ENCODE results near the gene SIVA1. TPM values are rescaled to one million over a fixed set of nuclear protein-coding genes. Genes with fewer than 3 reads are reported as not detected.
"Not testable (repeated sequence)": the region's sequence is repeated elsewhere in the genome, so short reads cannot be mapped to it uniquely, and the experiment has no call there.

The SIVA1 gene
- total and polyA plus RNA-seq, 9 of the 15 experiments (the other 6 are each of a cell fraction or from before 2014, with no cell fraction given): 4.2 to 186 (median 54.2) TPM

DNA sequence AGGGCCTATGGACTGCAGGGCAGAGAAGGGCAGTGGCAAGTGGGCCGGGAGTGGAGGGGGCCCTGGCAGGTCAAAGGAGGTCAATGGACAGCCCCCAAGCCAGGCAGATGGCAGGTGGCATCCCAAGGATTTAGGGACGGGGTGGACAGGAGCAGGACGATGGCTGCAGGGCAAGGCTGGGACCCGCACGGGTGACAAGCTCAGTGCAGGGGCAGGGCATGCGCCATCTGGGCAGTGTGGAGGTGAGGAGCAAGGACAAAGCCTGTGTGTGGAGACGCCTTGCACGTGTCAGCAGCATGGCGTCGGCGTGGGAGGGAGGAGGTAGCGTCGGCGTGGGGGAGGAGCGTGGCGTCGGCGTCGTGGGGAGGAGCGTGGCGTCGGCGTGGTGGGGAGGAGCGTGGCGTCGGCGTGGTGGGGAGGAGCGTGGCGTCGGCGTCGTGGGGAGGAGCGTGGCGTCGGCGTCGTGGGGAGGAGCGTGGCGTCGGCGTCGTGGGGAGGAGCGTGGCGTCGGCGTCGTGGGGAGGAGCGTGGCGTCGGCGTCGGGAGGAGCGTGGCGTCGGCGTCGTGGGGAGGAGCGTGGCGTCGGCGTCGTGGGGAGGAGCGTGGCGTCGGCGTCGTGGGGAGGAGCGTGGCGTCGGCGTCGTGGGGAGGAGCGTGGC is 23.6 kb upstream of the SIVA1 start (continued):
- TF ChIP-seq FIP1L1 (IDR thresholded peaks at IDR 0.05; ENCODE audit: low read depth, low read length, poor library complexity, severe bottlenecking) (peak; percentile 46), FOXA3 (CRISPR knock-in tag; conservative IDR thresholded peaks at IDR 0.05 in 1 of 2, IDR thresholded peaks at IDR 0.05 in 1 of 2) (peak in 1 of 2 experiments; percentile 74; a peak in 1 of 4 replicates), PTBP1 (IDR thresholded peaks at IDR 0.05; ENCODE audit: low read depth, low read length) (0 out of 2 replicates have a peak, but pooled peaks have one; percentile 17), JUN (CRISPR knock-in tag; IDR thresholded peaks at IDR 0.05; ENCODE audit: borderline replicate concordance) (0 out of 2 replicates have a peak, but pooled peaks have one; percentile 39), POLR2A (conservative IDR thresholded peaks at IDR 0.05) (peak; percentile 39; the same call in 1 of the 2 replicates), FOXM1 (CRISPR knock-in tag; IDR thresholded peaks at IDR 0.05; ENCODE audit: low read depth) (peak; percentile 88; the same call in 1 of the 2 replicates), KAT7 (CRISPR knock-in tag; IDR thresholded peaks at IDR 0.05; ENCODE audit: borderline replicate concordance) (0 out of 2 replicates have a peak, but pooled peaks have one; percentile 69), ELF4 (CRISPR knock-in tag; IDR thresholded peaks at IDR 0.05) (0 out of 2 replicates have a peak, but pooled peaks have one; percentile 10), EP400 (IDR thresholded peaks at IDR 0.05) (peak; percentile 94), SP1 (CRISPR knock-in tag; IDR thresholded peaks at IDR 0.05) (peak; percentile 71), FOXK2 (conservative IDR thresholded peaks at IDR 0.05 in 1 of 2, IDR thresholded peaks at IDR 0.05 in 1 of 2; ENCODE audit: low read depth in 2 of 2) (0 out of 4 replicates have a peak, but pooled peaks of 1 of the 2 experiments have one; percentile 11), BHLHE40 (IDR thresholded peaks at IDR 0.05; ENCODE audit: low read length) (peak; percentile 96), TCF7 (IDR thresholded peaks at IDR 0.05; ENCODE audit: borderline replicate concordance) (0 out of 2 replicates have a peak, but pooled peaks have one; percentile 3)
- TF ChIP-seq JUN (IDR thresholded peaks at IDR 0.05; ENCODE audit: borderline replicate concordance, low read depth, low read length); FOXM1 (IDR thresholded peaks at IDR 0.05; ENCODE audit: low read depth): not testable (repeated sequence)
- TF ChIP-seq, protein P1, sequence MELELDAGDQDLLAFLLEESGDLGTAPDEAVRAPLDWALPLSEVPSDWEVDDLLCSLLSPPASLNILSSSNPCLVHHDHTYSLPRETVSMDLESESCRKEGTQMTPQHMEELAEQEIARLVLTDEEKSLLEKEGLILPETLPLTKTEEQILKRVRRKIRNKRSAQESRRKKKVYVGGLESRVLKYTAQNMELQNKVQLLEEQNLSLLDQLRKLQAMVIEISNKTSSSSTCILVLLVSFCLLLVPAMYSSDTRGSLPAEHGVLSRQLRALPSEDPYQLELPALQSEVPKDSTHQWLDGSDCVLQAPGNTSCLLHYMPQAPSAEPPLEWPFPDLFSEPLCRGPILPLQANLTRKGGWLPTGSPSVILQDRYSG (tag; conservative IDR thresholded peaks at IDR 0.05; ENCODE audit: low read depth): peak; percentile 81; the same call in 1 of the 2 replicates
- TF ChIP-seq, protein P2, sequence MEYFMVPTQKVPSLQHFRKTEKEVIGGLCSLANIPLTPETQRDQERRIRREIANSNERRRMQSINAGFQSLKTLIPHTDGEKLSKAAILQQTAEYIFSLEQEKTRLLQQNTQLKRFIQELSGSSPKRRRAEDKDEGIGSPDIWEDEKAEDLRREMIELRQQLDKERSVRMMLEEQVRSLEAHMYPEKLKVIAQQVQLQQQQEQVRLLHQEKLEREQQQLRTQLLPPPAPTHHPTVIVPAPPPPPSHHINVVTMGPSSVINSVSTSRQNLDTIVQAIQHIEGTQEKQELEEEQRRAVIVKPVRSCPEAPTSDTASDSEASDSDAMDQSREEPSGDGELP (CRISPR knock-in tag; IDR thresholded peaks at IDR 0.05; ENCODE audit: borderline replicate concordance): peak; percentile 87
- TF ChIP-seq, protein P3, sequence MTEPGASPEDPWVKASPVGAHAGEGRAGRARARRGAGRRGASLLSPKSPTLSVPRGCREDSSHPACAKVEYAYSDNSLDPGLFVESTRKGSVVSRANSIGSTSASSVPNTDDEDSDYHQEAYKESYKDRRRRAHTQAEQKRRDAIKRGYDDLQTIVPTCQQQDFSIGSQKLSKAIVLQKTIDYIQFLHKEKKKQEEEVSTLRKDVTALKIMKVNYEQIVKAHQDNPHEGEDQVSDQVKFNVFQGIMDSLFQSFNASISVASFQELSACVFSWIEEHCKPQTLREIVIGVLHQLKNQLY (CRISPR knock-in tag; conservative IDR thresholded peaks at IDR 0.05): peak; percentile 93 to 99
- TF ChIP-seq, protein P4, sequence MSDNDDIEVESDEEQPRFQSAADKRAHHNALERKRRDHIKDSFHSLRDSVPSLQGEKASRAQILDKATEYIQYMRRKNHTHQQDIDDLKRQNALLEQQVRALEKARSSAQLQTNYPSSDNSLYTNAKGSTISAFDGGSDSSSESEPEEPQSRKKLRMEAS (CRISPR knock-in tag; IDR thresholded peaks at IDR 0.05): peak; percentile 99
- TF ChIP-seq, protein P5, sequence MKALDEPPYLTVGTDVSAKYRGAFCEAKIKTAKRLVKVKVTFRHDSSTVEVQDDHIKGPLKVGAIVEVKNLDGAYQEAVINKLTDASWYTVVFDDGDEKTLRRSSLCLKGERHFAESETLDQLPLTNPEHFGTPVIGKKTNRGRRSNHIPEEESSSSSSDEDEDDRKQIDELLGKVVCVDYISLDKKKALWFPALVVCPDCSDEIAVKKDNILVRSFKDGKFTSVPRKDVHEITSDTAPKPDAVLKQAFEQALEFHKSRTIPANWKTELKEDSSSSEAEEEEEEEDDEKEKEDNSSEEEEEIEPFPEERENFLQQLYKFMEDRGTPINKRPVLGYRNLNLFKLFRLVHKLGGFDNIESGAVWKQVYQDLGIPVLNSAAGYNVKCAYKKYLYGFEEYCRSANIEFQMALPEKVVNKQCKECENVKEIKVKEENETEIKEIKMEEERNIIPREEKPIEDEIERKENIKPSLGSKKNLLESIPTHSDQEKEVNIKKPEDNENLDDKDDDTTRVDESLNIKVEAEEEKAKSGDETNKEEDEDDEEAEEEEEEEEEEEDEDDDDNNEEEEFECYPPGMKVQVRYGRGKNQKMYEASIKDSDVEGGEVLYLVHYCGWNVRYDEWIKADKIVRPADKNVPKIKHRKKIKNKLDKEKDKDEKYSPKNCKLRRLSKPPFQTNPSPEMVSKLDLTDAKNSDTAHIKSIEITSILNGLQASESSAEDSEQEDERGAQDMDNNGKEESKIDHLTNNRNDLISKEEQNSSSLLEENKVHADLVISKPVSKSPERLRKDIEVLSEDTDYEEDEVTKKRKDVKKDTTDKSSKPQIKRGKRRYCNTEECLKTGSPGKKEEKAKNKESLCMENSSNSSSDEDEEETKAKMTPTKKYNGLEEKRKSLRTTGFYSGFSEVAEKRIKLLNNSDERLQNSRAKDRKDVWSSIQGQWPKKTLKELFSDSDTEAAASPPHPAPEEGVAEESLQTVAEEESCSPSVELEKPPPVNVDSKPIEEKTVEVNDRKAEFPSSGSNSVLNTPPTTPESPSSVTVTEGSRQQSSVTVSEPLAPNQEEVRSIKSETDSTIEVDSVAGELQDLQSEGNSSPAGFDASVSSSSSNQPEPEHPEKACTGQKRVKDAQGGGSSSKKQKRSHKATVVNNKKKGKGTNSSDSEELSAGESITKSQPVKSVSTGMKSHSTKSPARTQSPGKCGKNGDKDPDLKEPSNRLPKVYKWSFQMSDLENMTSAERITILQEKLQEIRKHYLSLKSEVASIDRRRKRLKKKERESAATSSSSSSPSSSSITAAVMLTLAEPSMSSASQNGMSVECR (CRISPR knock-in tag; IDR thresholded peaks at IDR 0.05): peak; percentile 86

All from K562 (cell line).